NB4 (cell line): ENCODE measurements around the gene XPC.

Experiments used
- DNase-seq: peaks from one replicate; pipeline ENCODE4 v3.0.0; 2010; ENCODE audit warnings: low read depth
- H3K4me3 ChIP-seq: one replicate; pipeline ENCODE4 v1.5.1; 2011; ENCODE audit warnings: mild to moderate bottlenecking, low read depth, low read length, moderate library complexity
- MYC ChIP-seq: IDR thresholded peaks from 2 replicates; pipeline ENCODE4 v1.6.1; 2011; ENCODE audit warnings: low read depth, low read length
- POLR2A ChIP-seq: IDR thresholded peaks from 2 replicates; pipeline ENCODE4 v1.6.1; 2011; ENCODE audit warnings: mild to moderate bottlenecking; ENCODE audit not compliant: insufficient read length; ENCODE audit errors: extremely low read depth
- TF ChIP-seq, protein P1 (sequence below): IDR thresholded peaks from 2 replicates; pipeline ENCODE4 v1.6.1; 2011; ENCODE audit warnings: low read depth, low read length
- TF ChIP-seq, protein P2 (sequence below): IDR thresholded peaks from one replicate; pipeline ENCODE4 v1.5.1; 2012; ENCODE audit warnings: low read depth, low read length

XPC gene

DNA sequence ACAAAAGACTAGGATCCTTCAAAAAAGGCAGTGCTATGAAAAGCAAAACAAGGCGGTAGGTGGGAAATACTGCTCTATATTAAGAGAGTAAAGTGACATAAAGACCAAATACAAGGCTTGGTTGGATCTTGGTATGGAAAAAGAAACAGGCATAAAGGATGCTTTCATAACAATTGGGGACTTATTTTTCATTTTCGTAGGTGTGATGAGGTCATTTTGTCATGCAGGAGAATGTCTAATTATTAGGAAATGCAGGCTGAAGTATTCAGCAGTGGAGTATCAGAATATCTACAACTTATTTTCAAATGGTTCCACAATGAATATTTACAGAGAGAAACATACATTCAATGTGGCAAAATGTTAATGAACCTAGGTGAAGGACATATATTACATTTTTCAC lies 9.0 kb downstream of the XPC start:
- TF ChIP-seq POLR2A: no peak
- TF ChIP-seq, protein P1, sequence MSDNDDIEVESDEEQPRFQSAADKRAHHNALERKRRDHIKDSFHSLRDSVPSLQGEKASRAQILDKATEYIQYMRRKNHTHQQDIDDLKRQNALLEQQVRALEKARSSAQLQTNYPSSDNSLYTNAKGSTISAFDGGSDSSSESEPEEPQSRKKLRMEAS: no peak
- TF ChIP-seq, protein P2, sequence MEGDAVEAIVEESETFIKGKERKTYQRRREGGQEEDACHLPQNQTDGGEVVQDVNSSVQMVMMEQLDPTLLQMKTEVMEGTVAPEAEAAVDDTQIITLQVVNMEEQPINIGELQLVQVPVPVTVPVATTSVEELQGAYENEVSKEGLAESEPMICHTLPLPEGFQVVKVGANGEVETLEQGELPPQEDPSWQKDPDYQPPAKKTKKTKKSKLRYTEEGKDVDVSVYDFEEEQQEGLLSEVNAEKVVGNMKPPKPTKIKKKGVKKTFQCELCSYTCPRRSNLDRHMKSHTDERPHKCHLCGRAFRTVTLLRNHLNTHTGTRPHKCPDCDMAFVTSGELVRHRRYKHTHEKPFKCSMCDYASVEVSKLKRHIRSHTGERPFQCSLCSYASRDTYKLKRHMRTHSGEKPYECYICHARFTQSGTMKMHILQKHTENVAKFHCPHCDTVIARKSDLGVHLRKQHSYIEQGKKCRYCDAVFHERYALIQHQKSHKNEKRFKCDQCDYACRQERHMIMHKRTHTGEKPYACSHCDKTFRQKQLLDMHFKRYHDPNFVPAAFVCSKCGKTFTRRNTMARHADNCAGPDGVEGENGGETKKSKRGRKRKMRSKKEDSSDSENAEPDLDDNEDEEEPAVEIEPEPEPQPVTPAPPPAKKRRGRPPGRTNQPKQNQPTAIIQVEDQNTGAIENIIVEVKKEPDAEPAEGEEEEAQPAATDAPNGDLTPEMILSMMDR: no peak
- TF ChIP-seq MYC: no peak
- no peak overlapping the region for H3K4me3 ChIP-seq
- no peak for DNase-seq

DNA sequence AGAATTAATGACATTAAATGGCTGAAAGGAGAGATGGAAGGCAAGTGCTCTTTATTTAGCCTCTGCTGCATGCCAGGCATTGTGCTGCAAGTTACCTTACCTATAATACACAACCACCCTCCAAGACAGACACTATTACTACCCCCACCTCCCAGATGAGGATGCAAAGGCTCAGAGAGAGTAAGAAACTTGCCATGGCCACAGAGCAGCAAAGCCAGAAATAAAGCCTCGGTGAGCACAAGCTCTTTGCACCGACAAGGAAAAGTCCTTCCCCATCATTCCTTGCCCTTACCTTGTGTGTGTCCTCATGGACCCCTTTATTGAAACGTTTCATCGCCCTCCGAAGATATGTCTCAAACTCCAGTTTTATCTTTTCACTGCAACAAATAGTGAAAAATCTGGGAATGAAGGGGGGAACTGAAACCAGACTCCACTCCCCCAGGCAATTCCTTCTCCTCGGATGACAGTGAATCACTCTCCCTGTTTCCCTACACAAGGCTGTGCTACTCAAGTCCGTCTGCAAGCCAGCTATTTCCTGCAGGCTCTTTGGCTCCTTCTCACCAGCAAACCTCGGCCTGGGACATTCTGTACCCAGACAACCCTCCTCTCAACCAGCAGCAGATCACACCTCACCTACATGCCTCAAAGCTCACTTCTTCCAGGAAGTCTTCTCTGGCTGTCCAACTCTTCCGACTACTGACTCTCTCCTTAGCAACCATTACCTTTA lies 11.4 kb downstream of the XPC start:
- no peak overlapping the region for H3K4me3 ChIP-seq
- DNase-seq: no peak
- TF ChIP-seq, protein P2: no peak
- TF ChIP-seq POLR2A (no peak), MYC (no peak)
- TF ChIP-seq, protein P1: no peak

DNA sequence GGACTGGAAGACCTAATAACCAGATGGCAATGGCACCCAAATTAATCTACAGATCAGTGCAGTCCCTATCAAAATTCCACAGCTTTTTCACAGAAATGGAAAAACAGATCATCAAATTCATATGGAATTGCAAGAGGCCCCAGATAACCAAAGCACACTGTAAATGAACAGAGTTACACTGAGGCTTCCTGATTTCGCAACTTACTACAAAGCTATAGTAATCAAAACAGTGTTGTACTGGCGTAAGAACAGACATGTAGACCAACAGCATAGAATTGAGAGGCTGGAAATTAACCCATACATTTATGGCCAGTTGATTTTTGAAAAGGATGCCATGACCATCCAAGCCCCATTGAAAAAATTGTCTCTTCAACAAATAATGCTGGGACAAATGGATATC lies 16.2 kb downstream of the XPC start:
- TF ChIP-seq, protein P2: no peak
- TF ChIP-seq MYC (no peak), POLR2A (no peak)
- TF ChIP-seq, protein P1: no peak
- H3K4me3 ChIP-seq: no peak overlapping the region
- DNase-seq: peak; percentile 42

DNA sequence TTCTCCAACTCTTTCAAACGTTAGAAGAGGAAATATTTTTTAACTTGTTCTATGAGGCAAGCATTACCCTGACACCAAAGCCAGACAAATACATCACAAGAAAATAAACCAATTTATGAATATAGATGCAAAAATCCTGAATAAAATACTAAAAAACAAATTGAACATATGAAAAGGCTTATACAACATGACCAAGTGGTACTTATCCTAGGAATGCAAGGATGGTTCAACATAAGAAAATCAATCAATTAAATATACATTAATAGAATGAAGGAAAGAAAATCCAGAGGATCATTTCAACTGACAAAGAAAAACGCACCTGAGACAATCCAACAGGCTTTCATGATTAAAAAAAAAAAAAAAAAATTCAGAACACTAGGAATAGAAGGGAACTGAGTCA lies 17.1 kb downstream of the XPC start:
- no peak for DNase-seq
- TF ChIP-seq MYC: no peak
- TF ChIP-seq, protein P2: no peak
- TF ChIP-seq, protein P1: no peak
- TF ChIP-seq POLR2A: no peak
- no peak overlapping the region for H3K4me3 ChIP-seq

DNA sequence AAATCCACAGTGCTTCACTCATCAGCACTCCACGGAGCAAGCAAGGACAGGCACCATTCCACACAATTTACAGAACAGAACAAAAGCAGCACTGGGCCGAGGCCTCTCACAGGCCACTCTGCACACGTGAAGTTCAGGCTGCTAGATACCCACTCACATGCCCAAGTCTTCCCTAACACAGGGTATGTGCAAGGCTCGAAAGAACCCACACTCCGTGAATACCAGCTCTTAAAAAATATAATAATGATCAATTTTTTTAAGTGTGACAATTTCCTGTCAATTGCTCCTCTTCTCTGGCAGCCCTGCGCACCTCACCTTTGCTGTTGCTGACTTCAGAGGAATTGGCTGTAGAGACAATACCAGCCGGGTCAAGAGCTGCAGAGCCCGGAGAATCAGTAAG lies 19.0 kb downstream of the XPC start:
- DNase-seq: no peak
- TF ChIP-seq, protein P1: no peak
- TF ChIP-seq MYC (no peak), POLR2A (no peak)
- TF ChIP-seq, protein P2: no peak

More for the DNA sequence above, 19.0 kb downstream of the XPC start:
- no peak overlapping the region for H3K4me3 ChIP-seq
